ENCODE data around the gene ZSWIM8.
"Not testable (repeated sequence)": the region's sequence is repeated elsewhere in the genome, so short reads cannot be mapped to it uniquely, and the experiment has no call there.

Gene ZSWIM8

GRCh38 chr10:73785211-73785720 is at the start of gene ZSWIM8:
Gene ZSWIM8 (plus strand): TSS chr10:73785606. CDS start chr10:73785879, 273 bp downstream.
- peaks cover 22% of the 10 kb centered on the region for H3K36me3 Mint-ChIP-seq (ENCODE audit: low read depth)

GRCh38 chr10:73740501-73741254 is 44.7 kb upstream of the ZSWIM8 start:
- not testable (repeated sequence) for H3K27me3 Mint-ChIP-seq (ENCODE audit: low read depth); H3K9me3 Mint-ChIP-seq; H3K36me3 Mint-ChIP-seq (ENCODE audit: low read depth); H3K27ac Mint-ChIP-seq; H3K4me3 Mint-ChIP-seq
- peaks cover 16% of the 10 kb centered on the region for H3K4me1 Mint-ChIP-seq (ENCODE audit: low read depth)

More at GRCh38 chr10:73785211-73785720, at the start of gene ZSWIM8:
- H3K9me3 Mint-ChIP-seq, result no peaks in the 10 kb centered on the region
- peak within 1 kb of the TSS; percentile 98 for H3K27ac Mint-ChIP-seq
- no peaks in the 10 kb centered on the region for H3K27me3 Mint-ChIP-seq (ENCODE audit: low read depth)
- H3K4me1 Mint-ChIP-seq (ENCODE audit: low read depth), result peaks cover 40% of the 10 kb centered on the region
- peak within 1 kb of the TSS; percentile 93 for H3K4me3 Mint-ChIP-seq

- Mint-ChIP-seq H3K4me3 (peak overlapping the region; percentile 64), H3K27me3 (ENCODE audit: low read depth) (no peaks in the 10 kb centered on the region), H3K27ac (peak overlapping the region; percentile 84), H3K4me1 (ENCODE audit: low read depth) (peaks cover 26% of the 10 kb centered on the region), H3K36me3 (ENCODE audit: low read depth) (peaks cover 11% of the 10 kb centered on the region), H3K9me3 (no peaks in the 10 kb centered on the region)
Observed at GRCh38 chr10:73742454-73742734, 43.0 kb upstream of the ZSWIM8 start.

GRCh38 chr10:73743327-73743904 is 42.0 kb upstream of the ZSWIM8 start:
- Mint-ChIP-seq H3K9me3 (no peaks in the 10 kb centered on the region), H3K36me3 (ENCODE audit: low read depth) (peaks cover 11% of the 10 kb centered on the region), H3K27ac (peak overlapping the region; percentile 99), H3K4me3 (peak overlapping the region; percentile 99), H3K4me1 (ENCODE audit: low read depth) (peaks cover 26% of the 10 kb centered on the region), H3K27me3 (ENCODE audit: low read depth) (no peaks in the 10 kb centered on the region)

GRCh38 chr10:73743905-73744663 is 41.3 kb upstream of the ZSWIM8 start, which contains the start of gene SEC24C:
Gene SEC24C (plus strand): TSS chr10:73744372. CDS start chr10:73746833, 2,461 bp downstream.
- Mint-ChIP-seq H3K4me3 (peak within 1 kb of the TSS; percentile 99), H3K36me3 (ENCODE audit: low read depth) (peaks cover 14% of the 10 kb centered on the region), H3K27ac (peak within 1 kb of the TSS; percentile 99), H3K9me3 (no peaks in the 10 kb centered on the region), H3K27me3 (ENCODE audit: low read depth) (no peaks in the 10 kb centered on the region), H3K4me1 (ENCODE audit: low read depth) (peaks cover 28% of the 10 kb centered on the region)

- H3K4me3 Mint-ChIP-seq, result peak overlapping the region; percentile 99
- H3K27ac Mint-ChIP-seq, result peak overlapping the region; percentile 99
- H3K36me3 Mint-ChIP-seq (ENCODE audit: low read depth), result peaks cover 18% of the 10 kb centered on the region
- H3K4me1 Mint-ChIP-seq (ENCODE audit: low read depth), result peaks cover 31% of the 10 kb centered on the region
- no peaks in the 10 kb centered on the region for H3K27me3 Mint-ChIP-seq (ENCODE audit: low read depth)
- no peaks in the 10 kb centered on the region for H3K9me3 Mint-ChIP-seq
Observed at GRCh38 chr10:73744664-73744975, 40.8 kb upstream of the ZSWIM8 start.

- peak overlapping the region; percentile 46 for H3K27ac Mint-ChIP-seq
- peaks cover 41% of the 10 kb centered on the region for H3K4me1 Mint-ChIP-seq (ENCODE audit: low read depth)
- no peaks in the 10 kb centered on the region for H3K9me3 Mint-ChIP-seq
- peak overlapping the region; percentile 67 for H3K4me3 Mint-ChIP-seq
- H3K27me3 Mint-ChIP-seq (ENCODE audit: low read depth), result no peaks in the 10 kb centered on the region
- H3K36me3 Mint-ChIP-seq (ENCODE audit: low read depth), result peaks cover 31% of the 10 kb centered on the region
Observed at GRCh38 chr10:73746721-73747120, 38.7 kb upstream of the ZSWIM8 start.

GRCh38 chr10:73750819-73751218 is 34.6 kb upstream of the ZSWIM8 start:
- H3K36me3 Mint-ChIP-seq (ENCODE audit: low read depth), result peaks cover 46% of the 10 kb centered on the region
- no peaks in the 10 kb centered on the region for H3K27me3 Mint-ChIP-seq (ENCODE audit: low read depth)
- H3K4me1 Mint-ChIP-seq (ENCODE audit: low read depth), result peaks cover 33% of the 10 kb centered on the region

GRCh38 chr10:73756183-73756582 is 29.2 kb upstream of the ZSWIM8 start:
- H3K27ac Mint-ChIP-seq, result no peak overlapping the region
- H3K9me3 Mint-ChIP-seq, result no peaks in the 10 kb centered on the region
- no peaks in the 10 kb centered on the region for H3K27me3 Mint-ChIP-seq (ENCODE audit: low read depth)
- peaks cover 43% of the 10 kb centered on the region for H3K36me3 Mint-ChIP-seq (ENCODE audit: low read depth)
- peaks cover 37% of the 10 kb centered on the region for H3K4me1 Mint-ChIP-seq (ENCODE audit: low read depth)
- no peak overlapping the region for H3K4me3 Mint-ChIP-seq

More at GRCh38 chr10:73750819-73751218, 34.6 kb upstream of the ZSWIM8 start:
- Mint-ChIP-seq H3K9me3 (no peaks in the 10 kb centered on the region), H3K4me3 (no peak overlapping the region), H3K27ac (no peak overlapping the region)

GRCh38 chr10:73758704-73759511 is 26.5 kb upstream of the ZSWIM8 start:
- Mint-ChIP-seq H3K4me1 (ENCODE audit: low read depth) (peaks cover 48% of the 10 kb centered on the region), H3K4me3 (peak overlapping the region; percentile 14), H3K27ac (peak overlapping the region; percentile 79)

GRCh38 chr10:73759512-73760115 is 25.8 kb upstream of the ZSWIM8 start:
- Mint-ChIP-seq H3K4me1 (ENCODE audit: low read depth) (peaks cover 49% of the 10 kb centered on the region), H3K27me3 (ENCODE audit: low read depth) (no peaks in the 10 kb centered on the region), H3K27ac (peak overlapping the region; percentile 79), H3K9me3 (no peaks in the 10 kb centered on the region), H3K4me3 (no peak overlapping the region), H3K36me3 (ENCODE audit: low read depth) (peaks cover 43% of the 10 kb centered on the region)

More at GRCh38 chr10:73758704-73759511, 26.5 kb upstream of the ZSWIM8 start:
- peaks cover 45% of the 10 kb centered on the region for H3K36me3 Mint-ChIP-seq (ENCODE audit: low read depth)
- no peaks in the 10 kb centered on the region for H3K27me3 Mint-ChIP-seq (ENCODE audit: low read depth)
- H3K9me3 Mint-ChIP-seq, result no peaks in the 10 kb centered on the region

GRCh38 chr10:73761781-73762180 is 23.6 kb upstream of the ZSWIM8 start:
- H3K4me1 Mint-ChIP-seq (ENCODE audit: low read depth), result peaks cover 48% of the 10 kb centered on the region
- H3K9me3 Mint-ChIP-seq, result no peaks in the 10 kb centered on the region
- no peak overlapping the region for H3K4me3 Mint-ChIP-seq

GRCh38 chr10:73762915-73763314 is 22.5 kb upstream of the ZSWIM8 start:
- Mint-ChIP-seq H3K9me3 (no peaks in the 10 kb centered on the region), H3K36me3 (ENCODE audit: low read depth) (peaks cover 62% of the 10 kb centered on the region), H3K4me3 (peak overlapping the region; percentile 29), H3K27ac (peak overlapping the region; percentile 83), H3K27me3 (ENCODE audit: low read depth) (no peaks in the 10 kb centered on the region), H3K4me1 (ENCODE audit: low read depth) (peaks cover 47% of the 10 kb centered on the region)

More at GRCh38 chr10:73761781-73762180, 23.6 kb upstream of the ZSWIM8 start:
- Mint-ChIP-seq H3K27ac (peak overlapping the region; percentile 31), H3K27me3 (ENCODE audit: low read depth) (no peaks in the 10 kb centered on the region), H3K36me3 (ENCODE audit: low read depth) (peaks cover 56% of the 10 kb centered on the region)

All from T-helper 1 cell treated with Interleukin-12 subunit alpha and Interleukin-12 subunit beta and Interleukin-4 antibody, amounts not matched to agents 30 μg/mL and 1 μg/mL, for 36 hours (primary cell).